ENCODE measurements around the gene DDX31.

Gene DDX31

DNA sequence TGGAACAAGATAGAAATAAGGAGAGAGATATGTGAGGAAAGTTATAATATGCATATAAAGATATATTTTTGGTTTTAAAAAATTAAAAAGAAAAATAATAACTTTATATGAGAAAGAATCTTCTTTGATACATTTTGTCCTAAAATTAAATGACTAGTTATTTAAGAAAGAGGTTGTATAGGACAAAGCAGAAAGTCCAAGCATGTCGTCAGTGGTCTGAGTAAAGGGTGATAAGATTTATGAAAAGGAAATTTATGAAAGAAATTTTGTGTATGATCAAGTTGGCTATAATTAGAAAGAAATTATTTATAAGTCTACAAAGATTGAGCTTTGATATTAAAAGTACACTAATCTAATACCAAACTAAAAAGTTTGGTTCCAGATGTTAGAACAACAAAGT is 32.5 kb upstream of the DDX31 start:
- H3K4me3 ChIP-seq (ENCODE audit: low read length), result no peak overlapping the region
- no peaks in the 10 kb centered on the region for H3K4me1 ChIP-seq (ENCODE audit: control insufficient read depth, low read depth, low read length)
- H3K27me3 ChIP-seq (ENCODE audit: control insufficient read depth, insufficient read depth, low read length), result no peaks in the 10 kb centered on the region
- no peak overlapping the region for H3K9ac ChIP-seq (ENCODE audit: low read length)
- H3K9me3 ChIP-seq (ENCODE audit: control insufficient read depth, low read depth, low read length), result peaks cover 19% of the 10 kb centered on the region
- H3K36me3 ChIP-seq (ENCODE audit: control insufficient read depth, low read depth, low read length), result no peaks in the 10 kb centered on the region
- H3K27ac ChIP-seq (ENCODE audit: low read length), result no peak overlapping the region

- Histone ChIP-seq H3K36me3 (ENCODE audit: control insufficient read depth, low read depth, low read length) (no peaks in the 10 kb centered on the region), H3K4me1 (ENCODE audit: control insufficient read depth, low read depth, low read length) (no peaks in the 10 kb centered on the region), H3K27me3 (ENCODE audit: control insufficient read depth, insufficient read depth, low read length) (no peaks in the 10 kb centered on the region), H3K27ac (ENCODE audit: low read length) (no peak overlapping the region), H3K9me3 (ENCODE audit: control insufficient read depth, low read depth, low read length) (peaks cover 29% of the 10 kb centered on the region), H3K4me3 (ENCODE audit: low read length) (no peak overlapping the region), H3K9ac (ENCODE audit: low read length) (no peak overlapping the region)
Measured at GRCh38 chr9:132699956-132700355, 30.2 kb upstream of the DDX31 start.

DNA sequence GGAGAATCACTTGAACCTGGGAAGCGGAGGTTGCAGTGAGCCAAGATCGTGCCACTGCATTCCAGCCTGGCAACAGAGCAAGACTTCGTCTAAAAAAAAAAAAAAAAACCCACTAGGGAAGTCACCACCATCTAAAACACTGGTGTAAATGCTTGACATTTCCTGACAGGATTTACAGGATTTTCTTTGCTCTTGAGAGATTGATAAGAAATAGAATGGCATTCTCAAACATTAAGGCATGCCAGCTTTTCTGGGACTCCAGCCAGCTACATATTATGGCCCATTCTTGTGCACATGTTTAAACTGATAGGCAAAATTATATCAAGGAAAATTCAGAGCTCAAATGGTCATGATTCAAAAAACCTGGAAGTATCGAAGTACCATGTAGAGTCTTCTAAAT is 29.2 kb upstream of the DDX31 start:
- H3K4me3 ChIP-seq (ENCODE audit: low read length), result no peak overlapping the region
- no peaks in the 10 kb centered on the region for H3K27me3 ChIP-seq (ENCODE audit: control insufficient read depth, insufficient read depth, low read length)
- peaks cover 29% of the 10 kb centered on the region for H3K9me3 ChIP-seq (ENCODE audit: control insufficient read depth, low read depth, low read length)
- H3K36me3 ChIP-seq (ENCODE audit: control insufficient read depth, low read depth, low read length), result no peaks in the 10 kb centered on the region
- no peak overlapping the region for H3K9ac ChIP-seq (ENCODE audit: low read length)
- H3K27ac ChIP-seq (ENCODE audit: low read length), result no peak overlapping the region
- no peaks in the 10 kb centered on the region for H3K4me1 ChIP-seq (ENCODE audit: control insufficient read depth, low read depth, low read length)

- H3K9me3 ChIP-seq (ENCODE audit: control insufficient read depth, low read depth, low read length), result peaks cover 18% of the 10 kb centered on the region
- H3K4me3 ChIP-seq (ENCODE audit: low read length), result no peak overlapping the region
Measured at GRCh38 chr9:132697230-132697629, 27.4 kb upstream of the DDX31 start.

DNA sequence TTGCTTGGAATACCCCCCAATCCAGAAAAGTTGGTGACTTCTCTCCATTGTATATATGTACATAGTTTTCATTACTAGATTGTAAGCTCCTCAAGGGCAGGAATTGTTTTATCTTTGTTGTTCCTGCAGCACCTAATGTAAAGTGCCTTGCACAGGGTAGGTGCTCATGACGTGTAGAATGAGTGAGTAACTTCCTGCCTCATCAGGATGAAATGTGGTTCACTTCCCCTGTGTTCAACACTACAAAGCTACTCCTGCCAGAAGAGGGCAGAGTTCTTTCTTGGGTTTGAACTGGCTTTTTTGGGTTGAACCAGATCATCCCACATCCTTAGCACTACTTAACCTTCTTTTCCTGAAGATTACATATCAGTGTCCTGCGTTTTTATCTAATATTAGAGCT is 24.4 kb upstream of the DDX31 start:
- peaks cover 24% of the 10 kb centered on the region for H3K36me3 ChIP-seq (ENCODE audit: control insufficient read depth, low read depth, low read length)
- peaks cover 18% of the 10 kb centered on the region for H3K9me3 ChIP-seq (ENCODE audit: control insufficient read depth, low read depth, low read length)
- H3K4me3 ChIP-seq (ENCODE audit: low read length), result no peak overlapping the region
- H3K4me1 ChIP-seq (ENCODE audit: control insufficient read depth, low read depth, low read length), result no peaks in the 10 kb centered on the region
- no peak overlapping the region for H3K9ac ChIP-seq (ENCODE audit: low read length)
- no peaks in the 10 kb centered on the region for H3K27me3 ChIP-seq (ENCODE audit: control insufficient read depth, insufficient read depth, low read length)
- no peak overlapping the region for H3K27ac ChIP-seq (ENCODE audit: low read length)

More at GRCh38 chr9:132697230-132697629, 27.4 kb upstream of the DDX31 start:
- Histone ChIP-seq H3K27ac (ENCODE audit: low read length) (no peak overlapping the region), H3K36me3 (ENCODE audit: control insufficient read depth, low read depth, low read length) (no peaks in the 10 kb centered on the region), H3K27me3 (ENCODE audit: control insufficient read depth, insufficient read depth, low read length) (no peaks in the 10 kb centered on the region), H3K9ac (ENCODE audit: low read length) (no peak overlapping the region), H3K4me1 (ENCODE audit: control insufficient read depth, low read depth, low read length) (no peaks in the 10 kb centered on the region)

DNA sequence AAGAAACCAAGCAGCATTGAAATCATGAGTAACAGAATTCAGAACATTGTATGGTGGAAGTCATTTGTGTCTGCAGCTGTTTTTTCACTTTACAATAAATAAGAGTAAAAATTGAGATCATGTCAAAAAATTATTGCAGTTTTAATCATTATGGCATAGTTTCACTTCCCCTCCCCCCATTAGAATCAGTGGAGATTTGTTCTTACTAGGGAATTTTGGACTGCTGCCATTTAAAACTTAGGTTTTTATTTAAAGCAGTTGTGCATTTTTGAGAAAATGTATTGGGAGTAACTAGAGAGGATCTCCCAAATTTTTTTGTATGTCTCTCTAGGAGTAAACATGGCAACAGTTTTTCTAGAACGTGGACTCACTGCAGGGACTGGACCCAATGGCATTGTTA is 20.9 kb upstream of the DDX31 start:
- no peak overlapping the region for H3K9ac ChIP-seq (ENCODE audit: low read length)
- no peak overlapping the region for H3K4me3 ChIP-seq (ENCODE audit: low read length)
- H3K9me3 ChIP-seq (ENCODE audit: control insufficient read depth, low read depth, low read length), result no peaks in the 10 kb centered on the region
- no peaks in the 10 kb centered on the region for H3K27me3 ChIP-seq (ENCODE audit: control insufficient read depth, insufficient read depth, low read length)
- peaks cover 57% of the 10 kb centered on the region for H3K36me3 ChIP-seq (ENCODE audit: control insufficient read depth, low read depth, low read length)
- H3K4me1 ChIP-seq (ENCODE audit: control insufficient read depth, low read depth, low read length), result no peaks in the 10 kb centered on the region
- no peak overlapping the region for H3K27ac ChIP-seq (ENCODE audit: low read length)

GRCh38 chr9:132683873-132684272 is 14.1 kb upstream of the DDX31 start:
- no peak overlapping the region for H3K4me3 ChIP-seq (ENCODE audit: low read length)
- H3K27me3 ChIP-seq (ENCODE audit: control insufficient read depth, insufficient read depth, low read length), result no peaks in the 10 kb centered on the region
- H3K9ac ChIP-seq (ENCODE audit: low read length), result no peak overlapping the region
- H3K27ac ChIP-seq (ENCODE audit: low read length), result no peak overlapping the region
- H3K4me1 ChIP-seq (ENCODE audit: control insufficient read depth, low read depth, low read length), result no peaks in the 10 kb centered on the region
- H3K36me3 ChIP-seq (ENCODE audit: control insufficient read depth, low read depth, low read length), result peaks cover 81% of the 10 kb centered on the region
- H3K9me3 ChIP-seq (ENCODE audit: control insufficient read depth, low read depth, low read length), result no peaks in the 10 kb centered on the region

DNA sequence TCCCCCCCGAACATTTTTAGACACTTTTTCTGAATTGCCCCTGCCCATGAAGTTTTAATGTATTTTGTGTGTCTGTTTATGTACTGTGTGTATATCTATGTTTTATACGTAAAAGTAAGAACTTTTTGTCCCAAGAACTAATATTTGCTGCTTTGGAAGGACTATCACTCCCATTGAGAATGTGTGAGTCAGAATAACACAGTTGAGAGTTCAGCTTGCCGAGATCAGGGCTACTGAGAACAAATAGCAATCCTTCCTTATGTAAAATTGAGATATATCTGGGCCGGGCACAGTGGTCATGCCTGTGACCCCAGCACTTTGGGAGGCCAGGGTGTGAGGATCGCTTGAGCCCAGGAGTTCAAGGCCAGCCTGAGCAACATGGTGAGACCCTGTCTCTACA is 11.8 kb upstream of the DDX31 start:
- Histone ChIP-seq H3K9ac (ENCODE audit: low read length) (no peak overlapping the region), H3K27ac (ENCODE audit: low read length) (no peak overlapping the region), H3K36me3 (ENCODE audit: control insufficient read depth, low read depth, low read length) (peaks cover 72% of the 10 kb centered on the region), H3K4me1 (ENCODE audit: control insufficient read depth, low read depth, low read length) (no peaks in the 10 kb centered on the region), H3K27me3 (ENCODE audit: control insufficient read depth, insufficient read depth, low read length) (no peaks in the 10 kb centered on the region), H3K4me3 (ENCODE audit: low read length) (no peak overlapping the region), H3K9me3 (ENCODE audit: control insufficient read depth, low read depth, low read length) (no peaks in the 10 kb centered on the region)

GRCh38 chr9:132679946-132680625 is 10.3 kb upstream of the DDX31 start:
- no peaks in the 10 kb centered on the region for H3K27me3 ChIP-seq (ENCODE audit: control insufficient read depth, insufficient read depth, low read length)
- H3K9ac ChIP-seq (ENCODE audit: low read length), result no peak overlapping the region
- H3K9me3 ChIP-seq (ENCODE audit: control insufficient read depth, low read depth, low read length), result no peaks in the 10 kb centered on the region
- no peak overlapping the region for H3K4me3 ChIP-seq (ENCODE audit: low read length)
- no peaks in the 10 kb centered on the region for H3K4me1 ChIP-seq (ENCODE audit: control insufficient read depth, low read depth, low read length)
- H3K27ac ChIP-seq (ENCODE audit: low read length), result no peak overlapping the region
- peaks cover 58% of the 10 kb centered on the region for H3K36me3 ChIP-seq (ENCODE audit: control insufficient read depth, low read depth, low read length)

DNA sequence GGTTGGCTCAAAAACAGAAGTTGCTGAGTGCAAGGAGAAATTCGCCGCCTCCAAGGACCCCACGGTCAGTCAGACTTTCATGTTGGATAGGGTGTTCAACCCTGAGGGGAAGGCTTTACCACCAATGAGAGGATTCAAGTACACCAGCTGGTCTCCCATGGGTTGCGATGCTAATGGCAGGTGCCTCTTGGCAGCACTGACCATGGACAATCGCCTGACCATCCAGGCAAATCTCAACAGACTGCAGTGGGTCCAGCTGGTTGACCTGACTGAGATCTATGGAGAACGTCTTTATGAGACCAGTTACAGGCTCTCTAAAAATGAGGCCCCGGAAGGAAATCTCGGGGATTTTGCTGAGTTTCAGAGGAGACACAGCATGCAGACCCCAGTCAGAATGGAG is 8.2 kb upstream of the DDX31 start:
- H3K27ac ChIP-seq (ENCODE audit: low read length), result no peak overlapping the region
- H3K9ac ChIP-seq (ENCODE audit: low read length), result no peak overlapping the region
- no peaks in the 10 kb centered on the region for H3K4me1 ChIP-seq (ENCODE audit: control insufficient read depth, low read depth, low read length)
- H3K36me3 ChIP-seq (ENCODE audit: control insufficient read depth, low read depth, low read length), result peaks cover 43% of the 10 kb centered on the region
- H3K27me3 ChIP-seq (ENCODE audit: control insufficient read depth, insufficient read depth, low read length), result no peaks in the 10 kb centered on the region
- no peaks in the 10 kb centered on the region for H3K9me3 ChIP-seq (ENCODE audit: control insufficient read depth, low read depth, low read length)
- H3K4me3 ChIP-seq (ENCODE audit: low read length), result no peak overlapping the region

GRCh38 chr9:132674485-132674884 is 4.7 kb upstream of the DDX31 start:
- no peaks in the 10 kb centered on the region for H3K9me3 ChIP-seq (ENCODE audit: control insufficient read depth, low read depth, low read length)
- H3K4me3 ChIP-seq (ENCODE audit: low read length), result no peak overlapping the region
- H3K27me3 ChIP-seq (ENCODE audit: control insufficient read depth, insufficient read depth, low read length), result no peaks in the 10 kb centered on the region
- H3K9ac ChIP-seq (ENCODE audit: low read length), result no peak overlapping the region
- H3K4me1 ChIP-seq (ENCODE audit: control insufficient read depth, low read depth, low read length), result peaks cover 12% of the 10 kb centered on the region
- H3K36me3 ChIP-seq (ENCODE audit: control insufficient read depth, low read depth, low read length), result peaks cover 22% of the 10 kb centered on the region
- H3K27ac ChIP-seq (ENCODE audit: low read length), result no peak overlapping the region

GRCh38 chr9:132673355-132673754 is 3.6 kb upstream of the DDX31 start:
- Histone ChIP-seq H3K27me3 (ENCODE audit: control insufficient read depth, insufficient read depth, low read length) (no peaks in the 10 kb centered on the region), H3K4me3 (ENCODE audit: low read length) (no peak overlapping the region), H3K4me1 (ENCODE audit: control insufficient read depth, low read depth, low read length) (peaks cover 12% of the 10 kb centered on the region), H3K27ac (ENCODE audit: low read length) (no peak overlapping the region), H3K9me3 (ENCODE audit: control insufficient read depth, low read depth, low read length) (no peaks in the 10 kb centered on the region), H3K9ac (ENCODE audit: low read length) (no peak overlapping the region), H3K36me3 (ENCODE audit: control insufficient read depth, low read depth, low read length) (peaks cover 11% of the 10 kb centered on the region)

Measured in iPS-18a (cell line).